ENCODE data around the gene GOLGA3. TPM values are rescaled to one million over a fixed set of nuclear protein-coding genes. Genes with fewer than 3 reads are reported as not detected.
A peak's percentile ranks its signal among the peaks of the same experiment; 100 is the strongest.

GOLGA3 gene
- total RNA-seq, 1 donor from 2014 or later, result 86.7 TPM

GRCh38 chr12:132736378-132736777 is 92.3 kb downstream of the GOLGA3 start:
- no peaks in the 10 kb centered on the region for H3K27me3 Mint-ChIP-seq (ENCODE audit: low read depth, unreplicated experiment)
- H3K9me3 Mint-ChIP-seq (ENCODE audit: unreplicated experiment), result no peaks in the 10 kb centered on the region
- H4K20me1 ChIP-seq (ENCODE audit: insufficient read depth, low read length), result peaks cover 87% of the 10 kb centered on the region
- H3K4me1 Mint-ChIP-seq (ENCODE audit: low read depth, unreplicated experiment), result no peaks in the 10 kb centered on the region
- H3K4me1 ChIP-seq (ENCODE audit: insufficient read depth, low read length), result no peaks in the 10 kb centered on the region
- H3K27ac Mint-ChIP-seq (ENCODE audit: unreplicated experiment), result no peak overlapping the region
- H3K27ac ChIP-seq (ENCODE audit: low read depth, low read length), result no peak overlapping the region
- no peaks in the 10 kb centered on the region for H3K27me3 ChIP-seq (ENCODE audit: insufficient read depth, low read length)
- no peak for FAIRE-seq
- H3K36me3 ChIP-seq (ENCODE audit: insufficient read depth, low read length), result peaks cover 66% of the 10 kb centered on the region
- no peak overlapping the region for H2AFZ ChIP-seq (ENCODE audit: low read depth, low read length)
- H3K4me2 ChIP-seq (ENCODE audit: low read length), result no peak overlapping the region
- H3K36me3 Mint-ChIP-seq (ENCODE audit: low read depth, unreplicated experiment), result peaks cover 20% of the 10 kb centered on the region
- H3K4me3 ChIP-seq (ENCODE audit: insufficient read depth, low read depth, low read length), result no peak overlapping the region
- no peak for TF ChIP-seq EZH2 (IDR thresholded peaks at IDR 0.05; ENCODE audit: insufficient read depth, low read length)
- no peak for DNase-seq (ENCODE audit: low read depth)
- H3K4me3 Mint-ChIP-seq (ENCODE audit: unreplicated experiment), result no peak overlapping the region
- H3K9me3 ChIP-seq (ENCODE audit: insufficient read depth, low read depth, low read length), result no peaks in the 10 kb centered on the region
- H3K79me2 ChIP-seq (ENCODE audit: insufficient read depth, low read length), result peaks cover 62% of the 10 kb centered on the region
- H3K9ac ChIP-seq (ENCODE audit: low read length), result no peak overlapping the region

DNA sequence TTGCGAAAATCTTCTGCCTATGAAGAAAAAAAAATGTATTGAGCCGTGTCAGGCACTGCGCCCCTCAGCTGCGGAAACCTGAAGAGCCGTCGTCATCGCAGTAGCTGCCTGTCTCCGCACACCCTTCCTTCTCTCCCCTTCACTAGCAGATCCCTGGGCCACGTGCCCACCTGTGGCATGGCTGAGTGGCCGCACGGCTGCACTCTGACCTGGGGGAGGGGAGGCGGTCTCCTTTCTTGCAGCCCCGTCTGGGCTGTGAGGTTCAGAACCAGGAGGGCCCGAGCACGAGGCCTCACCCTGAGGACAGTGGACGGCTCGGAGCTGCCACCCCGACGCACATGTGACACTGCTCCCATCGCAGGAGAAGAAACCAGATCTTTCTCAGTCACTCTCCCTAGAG is 93.2 kb downstream of the GOLGA3 start:
- Mint-ChIP-seq H3K27me3 (ENCODE audit: low read depth, unreplicated experiment) (no peaks in the 10 kb centered on the region), H3K4me1 (ENCODE audit: low read depth, unreplicated experiment) (no peaks in the 10 kb centered on the region), H3K9me3 (ENCODE audit: unreplicated experiment) (no peaks in the 10 kb centered on the region), H3K36me3 (ENCODE audit: low read depth, unreplicated experiment) (peaks cover 20% of the 10 kb centered on the region), H3K4me3 (ENCODE audit: unreplicated experiment) (no peak overlapping the region), H3K27ac (ENCODE audit: unreplicated experiment) (peak overlapping the region; percentile 58)
- Histone ChIP-seq H3K27me3 (ENCODE audit: insufficient read depth, low read length) (no peaks in the 10 kb centered on the region), H3K4me1 (ENCODE audit: insufficient read depth, low read length) (no peaks in the 10 kb centered on the region), H3K9me3 (ENCODE audit: insufficient read depth, low read depth, low read length) (no peaks in the 10 kb centered on the region), H3K4me2 (ENCODE audit: low read length) (no peak overlapping the region), H3K4me3 (ENCODE audit: insufficient read depth, low read depth, low read length) (no peak overlapping the region), H3K9ac (ENCODE audit: low read length) (no peak overlapping the region), H2AFZ (ENCODE audit: low read depth, low read length) (no peak overlapping the region), H3K79me2 (ENCODE audit: insufficient read depth, low read length) (peaks cover 54% of the 10 kb centered on the region), H4K20me1 (ENCODE audit: insufficient read depth, low read length) (peaks cover 87% of the 10 kb centered on the region), H3K36me3 (ENCODE audit: insufficient read depth, low read length) (peaks cover 68% of the 10 kb centered on the region), H3K27ac (ENCODE audit: low read depth, low read length) (no peak overlapping the region)
- TF ChIP-seq EZH2 (IDR thresholded peaks at IDR 0.05; ENCODE audit: insufficient read depth, low read length) (no peak), CTCF (IDR thresholded peaks at IDR 0.05; ENCODE audit: insufficient read depth, low read depth, low read length) (no peak)
- no peak for DNase-seq (ENCODE audit: low read depth)
- FAIRE-seq, result no peak

DNA sequence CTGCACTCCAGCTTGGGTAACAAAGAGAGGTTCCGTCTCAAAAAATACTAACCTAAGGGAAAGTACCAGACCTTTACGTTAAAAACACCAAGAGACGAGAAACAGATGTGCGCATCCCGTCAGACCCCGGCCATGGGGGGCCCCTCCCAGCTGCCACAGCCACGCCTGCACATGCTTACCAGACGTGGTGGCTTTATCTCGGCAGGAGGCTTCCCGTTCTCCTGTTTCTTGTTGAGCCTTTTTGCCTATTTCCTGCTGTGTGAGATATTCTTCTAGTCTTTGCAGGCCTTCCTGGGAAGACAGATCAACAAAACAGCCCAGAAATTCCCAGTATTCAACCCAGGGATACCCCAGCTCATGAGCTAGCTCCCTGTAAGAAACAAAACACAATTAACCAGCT is 94.5 kb downstream of the GOLGA3 start:
- no peak for FAIRE-seq
- Histone ChIP-seq H3K9me3 (ENCODE audit: insufficient read depth, low read depth, low read length) (no peaks in the 10 kb centered on the region), H3K27me3 (ENCODE audit: insufficient read depth, low read length) (no peaks in the 10 kb centered on the region), H3K4me2 (ENCODE audit: low read length) (no peak overlapping the region), H2AFZ (ENCODE audit: low read depth, low read length) (no peak overlapping the region), H3K27ac (ENCODE audit: low read depth, low read length) (no peak overlapping the region), H3K79me2 (ENCODE audit: insufficient read depth, low read length) (peaks cover 41% of the 10 kb centered on the region), H3K9ac (ENCODE audit: low read length) (no peak overlapping the region), H4K20me1 (ENCODE audit: insufficient read depth, low read length) (peaks cover 84% of the 10 kb centered on the region), H3K4me1 (ENCODE audit: insufficient read depth, low read length) (no peaks in the 10 kb centered on the region), H3K36me3 (ENCODE audit: insufficient read depth, low read length) (peaks cover 55% of the 10 kb centered on the region), H3K4me3 (ENCODE audit: insufficient read depth, low read depth, low read length) (no peak overlapping the region)
- H3K27me3 Mint-ChIP-seq (ENCODE audit: low read depth, unreplicated experiment), result no peaks in the 10 kb centered on the region
- H3K4me1 Mint-ChIP-seq (ENCODE audit: low read depth, unreplicated experiment), result no peaks in the 10 kb centered on the region
- DNase-seq (ENCODE audit: low read depth), result no peak
- H3K4me3 Mint-ChIP-seq (ENCODE audit: unreplicated experiment), result no peak overlapping the region
- no peak for TF ChIP-seq EZH2 (IDR thresholded peaks at IDR 0.05; ENCODE audit: insufficient read depth, low read length)
- TF ChIP-seq CTCF (IDR thresholded peaks at IDR 0.05; ENCODE audit: insufficient read depth, low read depth, low read length), result no peak
- H3K36me3 Mint-ChIP-seq (ENCODE audit: low read depth, unreplicated experiment), result peaks cover 27% of the 10 kb centered on the region
- no peaks in the 10 kb centered on the region for H3K9me3 Mint-ChIP-seq (ENCODE audit: unreplicated experiment)
- H3K27ac Mint-ChIP-seq (ENCODE audit: unreplicated experiment), result peak overlapping the region; percentile 37
